HCT116 (cell line): Measurements from ENCODE around the gene B3GALNT2. TPM values are rescaled to one million over a fixed set of nuclear protein-coding genes. Genes with fewer than 3 reads are reported as not detected.

Source experiments
- ATAC-seq: fragments of 200-7000 bp; cut with Tn5 transposase; 2 replicates; pipeline ENCODE4 v1.9.1; 2020; ENCODE audit warnings: mild to moderate bottlenecking, moderate library complexity
- BruUV-seq: library from RNA; stranded (reverse); fragments of 400-500 nt; replicated peaks from 2 replicates; lab custom pipeline; 2021; lab: Mats Ljungman, UMichigan
- CTCF ChIA-PET: fragments of 300-600 bp; sonication (Branson Sonifier 250); formaldehyde crosslinking; loops from one replicate; lab custom pipeline; 2021; ENCODE audit warnings: antibody characterized with exemption; lab: Charles Lee
- POLR2A ChIA-PET: fragments of 300-600, 350-600 bp; sonication (Branson Sonifier 250); formaldehyde crosslinking; loops from one replicate; lab custom pipeline; 2021; ENCODE audit warnings: antibody characterized with exemption; lab: Charles Lee
- RAD21 ChIA-PET, 2 experiments: fragments of 300-600 bp; sonication (Branson Sonifier 250); formaldehyde crosslinking; loops; one replicate each; lab custom pipeline; 2023; ENCODE audit warnings: low total read pairs in 2 of 2; ENCODE audit not compliant: uncharacterized antibody in 2 of 2, unreplicated experiment in 2 of 2, low non-redundant PET in 1 of 2; lab: Charles Lee
- DNase-seq: peaks from one replicate; pipeline ENCODE4 v3.0.0-alpha.2; 2010; ENCODE audit warnings: low read depth, low spot score
- H2AFZ ChIP-seq: fragments of 200-600 bp; shearing (Covaris generic), sonication (generic); 2 replicates; pipeline ENCODE4 v1.6.1; 2017; ENCODE audit warnings: low read depth, mixed run types, mixed read lengths, antibody characterized with exemption, low read length; ENCODE audit not compliant: poor library complexity, severe bottlenecking
- H3K27ac ChIP-seq: 2 replicates; pipeline ENCODE4 v1.5.1; 2012; ENCODE audit warnings: low read depth, low read length
- H3K27me3 ChIP-seq: fragments of 200-600 bp; sonication (generic); 2 replicates; pipeline ENCODE4 v1.6.1; 2016; ENCODE audit warnings: mixed run types, low read length, mixed read lengths; ENCODE audit not compliant: insufficient read depth
- H3K36me3 ChIP-seq, 2 experiments: fragments of 200-500 bp in 1 of 2; fragments of 200-600 bp in 1 of 2; sonication (Bioruptor generic) in 1 of 2; sonication (generic) in 1 of 2; 2 replicates each; pipeline versions ENCODE4 v1.5.1 to v1.6.1; 2014 to 2016; ENCODE audit warnings: low read length in 2 of 2, inconsistent platforms in 1 of 2, mixed read lengths in 1 of 2, mixed run types in 1 of 2; ENCODE audit not compliant: insufficient read depth in 2 of 2, control insufficient read depth in 1 of 2
- H3K4me1 ChIP-seq, 2 experiments: fragments of 200-600 bp in 1 of 2; sonication (generic) in 1 of 2; 2 replicates each; pipeline versions ENCODE4 v1.5.1 to v1.6.1; 2012 to 2017; ENCODE audit warnings: low read length in 2 of 2, inconsistent platforms in 1 of 2, mild to moderate bottlenecking in 1 of 2, mixed read lengths in 1 of 2, mixed run types in 1 of 2, moderate library complexity in 1 of 2; ENCODE audit not compliant: insufficient read depth in 2 of 2, control insufficient read depth in 1 of 2
- H3K4me2 ChIP-seq: fragments of 200-600 bp; sonication (generic); 2 replicates; pipeline ENCODE4 v1.6.1; 2017; ENCODE audit warnings: mixed run types, low read length, mixed read lengths
- H3K4me3 ChIP-seq, 2 experiments: fragments of 200-600 bp in 1 of 2; sonication (generic) in 1 of 2; replicated peaks in 1 of 2; 2 replicates each; pipeline ENCODE4 v1.5.1; 2011 to 2016; ENCODE audit warnings: low read length in 2 of 2, control low read depth in 1 of 2, low read depth in 1 of 2, mild to moderate bottlenecking in 1 of 2, mixed read lengths in 1 of 2, mixed run types in 1 of 2
- H3K79me2 ChIP-seq: fragments of 200-600 bp; sonication (generic); 2 replicates; pipeline ENCODE4 v1.6.1; 2017; ENCODE audit warnings: mild to moderate bottlenecking, mixed run types, low read length, moderate library complexity, mixed read lengths; ENCODE audit not compliant: insufficient read depth
- H3K9ac ChIP-seq: fragments of 200-600 bp; sonication (generic); 2 replicates; pipeline ENCODE4 v1.6.1; 2016; ENCODE audit warnings: low read length, mixed read lengths
- H3K9me2 ChIP-seq: fragments of 200-600 bp; sonication (generic), shearing (Covaris generic); 2 replicates; pipeline ENCODE4 v1.6.1; 2017; ENCODE audit warnings: mixed run types, mild to moderate bottlenecking, moderate library complexity; ENCODE audit not compliant: insufficient read depth
- H3K9me3 ChIP-seq, 2 experiments: fragments of 200-500 bp in 1 of 2; fragments of 200-600 bp in 1 of 2; sonication (Bioruptor generic) in 1 of 2; sonication (generic) in 1 of 2; 2 replicates each; pipeline ENCODE4 v1.6.1; 2014 to 2017; ENCODE audit warnings: low read length in 2 of 2, mixed read lengths in 2 of 2, inconsistent platforms in 1 of 2, low read depth in 1 of 2, mild to moderate bottlenecking in 1 of 2, mixed run types in 1 of 2, moderate library complexity in 1 of 2; ENCODE audit not compliant: control insufficient read depth in 1 of 2, insufficient read depth in 1 of 2
- H4K20me1 ChIP-seq: fragments of 200-600 bp; sonication (generic), shearing (Covaris generic); 2 replicates; pipeline ENCODE4 v1.6.1; 2017; ENCODE audit warnings: mixed run types, mild to moderate bottlenecking, moderate library complexity; ENCODE audit not compliant: insufficient read depth
- CBX3 ChIP-seq: IDR thresholded peaks from 2 replicates; pipeline ENCODE4 v1.6.1; 2012; ENCODE audit warnings: low read depth
- CEBPB ChIP-seq: IDR thresholded peaks from 2 replicates; pipeline ENCODE4 v1.6.1; 2012; ENCODE audit warnings: low read depth
- EGR1 ChIP-seq: IDR thresholded peaks from 2 replicates; pipeline ENCODE4 v1.6.1; 2012; ENCODE audit warnings: low read depth
- EZH2 ChIP-seq: fragments of 200-600 bp; sonication (generic); IDR thresholded peaks from 2 replicates; pipeline ENCODE4 v1.6.1; 2017; ENCODE audit warnings: antibody characterized with exemption, mixed run types
- JUND ChIP-seq: IDR thresholded peaks from 2 replicates; pipeline ENCODE4 v1.6.1; 2012
- POLR2A ChIP-seq: IDR thresholded peaks from 2 replicates; pipeline ENCODE4 v1.7.0; 2011; ENCODE audit warnings: borderline replicate concordance; ENCODE audit not compliant: insufficient read depth, insufficient read length; ENCODE audit errors: extremely low read depth
- POLR2AphosphoS5 ChIP-seq: IDR thresholded peaks from 2 replicates; pipeline ENCODE4 v1.6.1; 2011; ENCODE audit warnings: mild to moderate bottlenecking, low read depth, low read length, moderate library complexity
- RAD21 ChIP-seq: IDR thresholded peaks from 2 replicates; pipeline ENCODE4 v1.6.1; 2012; ENCODE audit warnings: low read depth, mild to moderate bottlenecking
- SIN3A ChIP-seq: IDR thresholded peaks from 2 replicates; pipeline ENCODE4 v1.6.1; 2012; ENCODE audit warnings: low read depth
- SP1 ChIP-seq: IDR thresholded peaks from 2 replicates; pipeline ENCODE4 v1.6.1; 2012; ENCODE audit warnings: low read depth
- SRF ChIP-seq: IDR thresholded peaks from 2 replicates; pipeline ENCODE4 v1.6.1; 2012; ENCODE audit warnings: low read depth
- TCF7L2 ChIP-seq: IDR thresholded peaks from 2 replicates; pipeline ENCODE4 v1.7.0; 2011; ENCODE audit warnings: borderline replicate concordance, inconsistent platforms; ENCODE audit not compliant: insufficient read depth, insufficient read length; ENCODE audit errors: extremely low read depth
- YY1 ChIP-seq: IDR thresholded peaks from 2 replicates; pipeline ENCODE4 v1.6.1; 2011; ENCODE audit warnings: low read length, low read depth, moderate library complexity, mild to moderate bottlenecking; ENCODE audit not compliant: insufficient replicate concordance; ENCODE audit errors: extremely low read depth
- intact Hi-C: fragments of 100-400 bp; cut with micrococcal nuclease; formaldehyde crosslinking; loops from 2 replicates; pipeline ENCODE4 v1.10.0; 2022
- total RNA-seq: library from RNA; stranded (reverse); gene quantifications from one replicate; pipeline ENCODE4 v1.2.1, GENCODE V29; 2021; ENCODE audit not compliant: unreplicated experiment
- TF ChIP-seq, protein P1 (sequence below): IDR thresholded peaks from 2 replicates; pipeline ENCODE4 v1.6.1; 2012; ENCODE audit warnings: low read depth
- TF ChIP-seq, protein P2 (sequence below): IDR thresholded peaks from 2 replicates; pipeline ENCODE4 v1.6.1; 2012
- TF ChIP-seq, protein P3 (sequence below): IDR thresholded peaks from 2 replicates; pipeline ENCODE4 v1.6.1; 2012
- TF ChIP-seq, protein P4 (sequence below), 3 experiments: fragments of 200-600 bp in 1 of 3; sonication (generic) in 1 of 3; IDR thresholded peaks in 2 of 3; conservative IDR thresholded peaks in 1 of 3; 2 replicates each; pipeline ENCODE4 v1.5.1; 2012 to 2017; ENCODE audit warnings: low read depth in 2 of 3, low read length in 2 of 3, antibody characterized with exemption in 1 of 3, borderline replicate concordance in 1 of 3, control low read depth in 1 of 3, mild to moderate bottlenecking in 1 of 3, mixed read lengths in 1 of 3, mixed run types in 1 of 3, moderate library complexity in 1 of 3; ENCODE audit not compliant: insufficient read depth in 1 of 3
- TF ChIP-seq, protein P5 (sequence below): IDR thresholded peaks from 2 replicates; pipeline ENCODE4 v1.6.1; 2011; ENCODE audit warnings: mild to moderate bottlenecking, low read length, moderate library complexity; ENCODE audit not compliant: insufficient replicate concordance; ENCODE audit errors: extremely low read depth

Gene B3GALNT2
- total RNA-seq, 1 experiment from 2014 or later, result 36.8 TPM

DNA sequence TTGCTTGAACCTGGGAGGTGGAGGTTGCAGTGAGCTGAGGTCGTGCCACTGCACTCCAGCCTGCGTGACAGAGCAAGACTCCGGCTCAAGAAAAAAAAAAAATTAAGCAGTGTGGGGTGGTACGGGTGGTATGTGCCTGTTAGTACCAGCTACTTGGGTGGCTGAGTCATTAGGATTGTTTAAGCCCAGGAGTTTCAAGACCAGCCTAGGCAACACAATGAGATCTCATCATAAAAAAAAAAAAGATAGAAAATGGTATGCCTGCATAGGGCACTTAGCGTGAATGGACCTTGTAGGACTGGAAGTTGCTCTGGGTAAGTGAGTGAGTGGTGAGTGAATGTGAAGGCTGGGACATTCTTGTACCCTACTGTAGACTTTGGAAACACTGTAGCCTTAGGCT lies 100.1 kb downstream of the B3GALNT2 start:
- no peak for DNase-seq
- CTCF ChIA-PET, result no interaction called here
- no peak overlapping the region for H2AFZ ChIP-seq
- intact Hi-C loops, result no loop called here
- no peak overlapping the region for H3K9ac ChIP-seq
- peaks cover 11% of the 10 kb centered on the region; the same call in 1 of the 2 replicates for H3K79me2 ChIP-seq
- no peaks in the 10 kb centered on the region for H3K9me2 ChIP-seq
- peaks cover 35 to 55% of the 10 kb centered on the region in 2 experiments for H3K4me1 ChIP-seq
- H3K36me3 ChIP-seq, result no peaks in the 10 kb centered on the region
- no peaks in the 10 kb centered on the region for H4K20me1 ChIP-seq
- no peak overlapping the region for H3K4me2 ChIP-seq
- H3K9me3 ChIP-seq, result no peaks in the 10 kb centered on the region
- no peak overlapping the region for H3K27ac ChIP-seq
- BruUV-seq, result no TSS peak
- TF ChIP-seq JUND, result no peak
- TF ChIP-seq SP1, result no peak
- TF ChIP-seq, protein P1, sequence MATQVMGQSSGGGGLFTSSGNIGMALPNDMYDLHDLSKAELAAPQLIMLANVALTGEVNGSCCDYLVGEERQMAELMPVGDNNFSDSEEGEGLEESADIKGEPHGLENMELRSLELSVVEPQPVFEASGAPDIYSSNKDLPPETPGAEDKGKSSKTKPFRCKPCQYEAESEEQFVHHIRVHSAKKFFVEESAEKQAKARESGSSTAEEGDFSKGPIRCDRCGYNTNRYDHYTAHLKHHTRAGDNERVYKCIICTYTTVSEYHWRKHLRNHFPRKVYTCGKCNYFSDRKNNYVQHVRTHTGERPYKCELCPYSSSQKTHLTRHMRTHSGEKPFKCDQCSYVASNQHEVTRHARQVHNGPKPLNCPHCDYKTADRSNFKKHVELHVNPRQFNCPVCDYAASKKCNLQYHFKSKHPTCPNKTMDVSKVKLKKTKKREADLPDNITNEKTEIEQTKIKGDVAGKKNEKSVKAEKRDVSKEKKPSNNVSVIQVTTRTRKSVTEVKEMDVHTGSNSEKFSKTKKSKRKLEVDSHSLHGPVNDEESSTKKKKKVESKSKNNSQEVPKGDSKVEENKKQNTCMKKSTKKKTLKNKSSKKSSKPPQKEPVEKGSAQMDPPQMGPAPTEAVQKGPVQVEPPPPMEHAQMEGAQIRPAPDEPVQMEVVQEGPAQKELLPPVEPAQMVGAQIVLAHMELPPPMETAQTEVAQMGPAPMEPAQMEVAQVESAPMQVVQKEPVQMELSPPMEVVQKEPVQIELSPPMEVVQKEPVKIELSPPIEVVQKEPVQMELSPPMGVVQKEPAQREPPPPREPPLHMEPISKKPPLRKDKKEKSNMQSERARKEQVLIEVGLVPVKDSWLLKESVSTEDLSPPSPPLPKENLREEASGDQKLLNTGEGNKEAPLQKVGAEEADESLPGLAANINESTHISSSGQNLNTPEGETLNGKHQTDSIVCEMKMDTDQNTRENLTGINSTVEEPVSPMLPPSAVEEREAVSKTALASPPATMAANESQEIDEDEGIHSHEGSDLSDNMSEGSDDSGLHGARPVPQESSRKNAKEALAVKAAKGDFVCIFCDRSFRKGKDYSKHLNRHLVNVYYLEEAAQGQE, result no peak
- no peak for TF ChIP-seq YY1
- no peak for TF ChIP-seq SIN3A
- TF ChIP-seq CEBPB, result no peak
- TF ChIP-seq, protein P2, sequence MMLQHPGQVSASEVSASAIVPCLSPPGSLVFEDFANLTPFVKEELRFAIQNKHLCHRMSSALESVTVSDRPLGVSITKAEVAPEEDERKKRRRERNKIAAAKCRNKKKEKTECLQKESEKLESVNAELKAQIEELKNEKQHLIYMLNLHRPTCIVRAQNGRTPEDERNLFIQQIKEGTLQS, result no peak
- no peak for TF ChIP-seq POLR2AphosphoS5
- TF ChIP-seq RAD21, result no peak
- TF ChIP-seq TCF7L2, result no peak
- no peak for TF ChIP-seq SRF
- TF ChIP-seq, protein P3, sequence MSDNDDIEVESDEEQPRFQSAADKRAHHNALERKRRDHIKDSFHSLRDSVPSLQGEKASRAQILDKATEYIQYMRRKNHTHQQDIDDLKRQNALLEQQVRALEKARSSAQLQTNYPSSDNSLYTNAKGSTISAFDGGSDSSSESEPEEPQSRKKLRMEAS, result no peak
- no peak for TF ChIP-seq POLR2A
- no peak for TF ChIP-seq CBX3
- no peak for TF ChIP-seq EGR1
- TF ChIP-seq, protein P4, sequence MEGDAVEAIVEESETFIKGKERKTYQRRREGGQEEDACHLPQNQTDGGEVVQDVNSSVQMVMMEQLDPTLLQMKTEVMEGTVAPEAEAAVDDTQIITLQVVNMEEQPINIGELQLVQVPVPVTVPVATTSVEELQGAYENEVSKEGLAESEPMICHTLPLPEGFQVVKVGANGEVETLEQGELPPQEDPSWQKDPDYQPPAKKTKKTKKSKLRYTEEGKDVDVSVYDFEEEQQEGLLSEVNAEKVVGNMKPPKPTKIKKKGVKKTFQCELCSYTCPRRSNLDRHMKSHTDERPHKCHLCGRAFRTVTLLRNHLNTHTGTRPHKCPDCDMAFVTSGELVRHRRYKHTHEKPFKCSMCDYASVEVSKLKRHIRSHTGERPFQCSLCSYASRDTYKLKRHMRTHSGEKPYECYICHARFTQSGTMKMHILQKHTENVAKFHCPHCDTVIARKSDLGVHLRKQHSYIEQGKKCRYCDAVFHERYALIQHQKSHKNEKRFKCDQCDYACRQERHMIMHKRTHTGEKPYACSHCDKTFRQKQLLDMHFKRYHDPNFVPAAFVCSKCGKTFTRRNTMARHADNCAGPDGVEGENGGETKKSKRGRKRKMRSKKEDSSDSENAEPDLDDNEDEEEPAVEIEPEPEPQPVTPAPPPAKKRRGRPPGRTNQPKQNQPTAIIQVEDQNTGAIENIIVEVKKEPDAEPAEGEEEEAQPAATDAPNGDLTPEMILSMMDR (IDR thresholded peaks at IDR 0.05 in 2 of 3, conservative IDR thresholded peaks at IDR 0.05 in 1 of 3; ENCODE audit: borderline replicate concordance in 1 of 3, insufficient read depth in 1 of 3, low read depth in 2 of 3, low read length in 2 of 3), result no peak
- TF ChIP-seq EZH2, result no peak
- TF ChIP-seq, protein P5, sequence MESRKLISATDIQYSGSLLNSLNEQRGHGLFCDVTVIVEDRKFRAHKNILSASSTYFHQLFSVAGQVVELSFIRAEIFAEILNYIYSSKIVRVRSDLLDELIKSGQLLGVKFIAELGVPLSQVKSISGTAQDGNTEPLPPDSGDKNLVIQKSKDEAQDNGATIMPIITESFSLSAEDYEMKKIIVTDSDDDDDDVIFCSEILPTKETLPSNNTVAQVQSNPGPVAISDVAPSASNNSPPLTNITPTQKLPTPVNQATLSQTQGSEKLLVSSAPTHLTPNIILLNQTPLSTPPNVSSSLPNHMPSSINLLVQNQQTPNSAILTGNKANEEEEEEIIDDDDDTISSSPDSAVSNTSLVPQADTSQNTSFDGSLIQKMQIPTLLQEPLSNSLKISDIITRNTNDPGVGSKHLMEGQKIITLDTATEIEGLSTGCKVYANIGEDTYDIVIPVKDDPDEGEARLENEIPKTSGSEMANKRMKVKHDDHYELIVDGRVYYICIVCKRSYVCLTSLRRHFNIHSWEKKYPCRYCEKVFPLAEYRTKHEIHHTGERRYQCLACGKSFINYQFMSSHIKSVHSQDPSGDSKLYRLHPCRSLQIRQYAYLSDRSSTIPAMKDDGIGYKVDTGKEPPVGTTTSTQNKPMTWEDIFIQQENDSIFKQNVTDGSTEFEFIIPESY, result no peak
- TF ChIP-seq, all 23 proteins: peak for 0
- Histone ChIP-seq H3K27me3 (no peaks in the 10 kb centered on the region), H3K4me3 (no peak overlapping the region)
- no peak for ATAC-seq
- ChIA-PET RAD21 (no interaction called here), POLR2A (no interaction called here)
